RPMI7951 (cell line): Measurements from ENCODE around the gene ARPC5. TPM values are rescaled to one million over a fixed set of nuclear protein-coding genes. Genes with fewer than 3 reads are reported as not detected.

Experiments
- DNase-seq: peaks from one replicate; pipeline ENCODE4 v3.0.0-alpha.2; 2012; ENCODE audit warnings: low read depth
- total RNA-seq: library from RNA; depleted of rRNA; stranded (reverse); fragments of >200 nt; shearing (Covaris generic); gene quantifications from 2 replicates; pipeline ENCODE4 v1.2.3, GENCODE V29; 2014

Gene ARPC5
- total RNA-seq, 1 experiment from 2014 or later: 204 TPM

DNA sequence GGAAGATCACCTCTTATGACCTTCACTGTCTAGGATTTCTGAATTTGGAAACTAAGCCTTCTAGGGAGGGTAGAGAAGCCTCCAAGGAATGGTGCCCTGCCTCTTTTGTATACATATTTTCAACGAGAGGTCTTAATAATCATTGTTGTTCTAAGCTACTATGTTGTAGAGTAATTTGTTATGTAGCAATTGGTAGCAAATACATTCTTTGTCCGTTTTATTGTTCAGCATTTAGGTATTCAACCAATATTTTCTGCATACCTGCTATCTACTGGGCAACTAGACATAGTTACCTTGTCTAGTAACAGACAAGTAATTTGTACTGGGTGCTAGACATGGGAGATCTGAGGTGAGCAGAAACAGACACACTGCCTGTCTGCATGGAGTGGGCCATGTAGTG, 24.6 kb downstream of the ARPC5 start:
- DNase-seq: no peak

- peak; percentile 40 for DNase-seq
These were observed 25.7 kb downstream of the ARPC5 start for GRCh38 chr1:183609759-183610452.

GRCh38 chr1:183609313-183609712, 26.3 kb downstream of the ARPC5 start:
- peak; percentile 68 for DNase-seq

- DNase-seq: no peak
These were observed 28.1 kb downstream of the ARPC5 start for GRCh38 chr1:183607322-183607980.

DNA sequence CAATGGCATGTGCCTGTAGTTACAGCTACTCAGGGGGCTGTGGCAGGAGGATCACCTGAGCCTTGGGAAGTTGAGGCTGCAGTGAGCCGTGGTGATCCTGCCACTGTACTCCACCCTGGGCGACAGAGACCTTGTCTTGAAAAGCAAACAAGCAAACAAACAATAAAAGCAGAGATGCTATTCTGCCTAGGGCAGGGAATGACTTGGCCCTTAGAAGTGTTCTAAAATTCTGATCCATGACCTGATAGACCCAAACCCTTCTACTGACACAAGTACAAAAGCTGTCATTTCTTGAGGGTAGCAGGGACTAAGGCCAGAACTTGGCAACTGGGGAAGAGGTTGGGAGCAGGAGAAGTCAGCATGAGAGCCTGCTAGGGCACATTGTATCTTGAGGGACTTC, 29.7 kb downstream of the ARPC5 start:
- no peak for DNase-seq

- DNase-seq: no peak
These were observed 30.8 kb downstream of the ARPC5 start for GRCh38 chr1:183604815-183605214.

GRCh38 chr1:183604038-183604808, 31.4 kb downstream of the ARPC5 start:
- peak; percentile 97 for DNase-seq

- no peak for DNase-seq
These were observed 33.1 kb downstream of the ARPC5 start for GRCh38 chr1:183602510-183602909.

GRCh38 chr1:183600634-183601033, 34.9 kb downstream of the ARPC5 start:
- DNase-seq: no peak

DNA sequence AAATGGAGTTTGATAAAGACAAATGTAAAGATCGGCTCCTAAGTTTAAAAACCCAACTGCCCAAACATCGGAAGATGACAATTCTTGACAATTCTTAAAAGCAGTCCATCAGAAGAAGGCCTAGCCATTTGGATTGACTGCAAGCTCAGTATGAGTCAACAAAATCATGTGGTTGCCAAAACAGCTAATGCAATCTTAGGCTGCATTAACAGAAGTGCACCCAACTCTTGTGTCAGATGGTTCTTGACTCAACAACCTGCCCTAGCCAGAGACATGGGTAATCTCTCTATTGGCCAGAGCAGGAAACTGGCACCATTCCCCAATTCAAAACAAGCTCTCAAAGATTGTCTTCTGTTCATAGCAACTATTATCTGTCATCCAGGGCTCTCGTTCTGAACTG, 35.4 kb downstream of the ARPC5 start:
- peak; percentile 82 for DNase-seq

GRCh38 chr1:183598386-183598785, 37.2 kb downstream of the ARPC5 start:
- DNase-seq: peak; percentile 53

- DNase-seq: peak; percentile 50
These were observed 37.8 kb downstream of the ARPC5 start for GRCh38 chr1:183597656-183598347.

GRCh38 chr1:183596500-183596899, 39.1 kb downstream of the ARPC5 start:
- DNase-seq: no peak

GRCh38 chr1:183595537-183595936, 40.0 kb downstream of the ARPC5 start:
- no peak for DNase-seq

- DNase-seq: no peak
These were observed 42.2 kb downstream of the ARPC5 start for GRCh38 chr1:183593356-183593755.

- no peak for DNase-seq
These were observed 42.9 kb downstream of the ARPC5 start for GRCh38 chr1:183592733-183593132.

- DNase-seq: no peak
These were observed 45.1 kb downstream of the ARPC5 start, which contains the start of gene NCF2 for GRCh38 chr1:183590244-183591191. Gene NCF2, minus strand, starts transcription at chr1:183590459. Its CDS starts 130 bp downstream, at chr1:183590329.

- no peak for DNase-seq
These were observed 45.7 kb downstream of the ARPC5 start for GRCh38 chr1:183589874-183590243.

- no peak for DNase-seq
These were observed 46.2 kb downstream of the ARPC5 start for GRCh38 chr1:183589384-183589783.

GRCh38 chr1:183588827-183589226, 46.8 kb downstream of the ARPC5 start:
- no peak for DNase-seq

DNA sequence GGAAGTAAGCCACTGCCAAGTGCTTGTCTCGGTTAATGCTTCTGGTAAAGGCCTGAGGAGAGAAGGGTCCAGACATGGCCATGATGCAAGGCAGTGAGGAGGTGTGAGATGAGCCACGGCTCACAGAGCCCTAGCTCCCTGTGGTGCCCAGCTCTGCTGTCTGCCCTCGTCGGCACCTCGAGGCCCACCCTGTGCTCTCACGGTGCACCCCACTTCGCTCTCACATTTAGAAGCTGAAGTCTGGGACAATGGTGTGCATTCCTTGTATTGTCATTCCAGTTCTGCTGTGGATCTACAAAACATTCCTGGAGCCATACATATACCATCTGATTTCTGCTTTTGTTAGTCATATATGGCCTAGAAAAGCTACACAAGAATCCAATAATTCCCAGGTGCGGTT, 48.7 kb downstream of the ARPC5 start:
- no peak for DNase-seq
